ENCODE results near the gene MKNK2. TPM values are rescaled to one million over a fixed set of nuclear protein-coding genes. Genes with fewer than 3 reads are reported as not detected.

Gene MKNK2
- total RNA-seq, 1 donor from 2014 or later: 113 TPM

DNA sequence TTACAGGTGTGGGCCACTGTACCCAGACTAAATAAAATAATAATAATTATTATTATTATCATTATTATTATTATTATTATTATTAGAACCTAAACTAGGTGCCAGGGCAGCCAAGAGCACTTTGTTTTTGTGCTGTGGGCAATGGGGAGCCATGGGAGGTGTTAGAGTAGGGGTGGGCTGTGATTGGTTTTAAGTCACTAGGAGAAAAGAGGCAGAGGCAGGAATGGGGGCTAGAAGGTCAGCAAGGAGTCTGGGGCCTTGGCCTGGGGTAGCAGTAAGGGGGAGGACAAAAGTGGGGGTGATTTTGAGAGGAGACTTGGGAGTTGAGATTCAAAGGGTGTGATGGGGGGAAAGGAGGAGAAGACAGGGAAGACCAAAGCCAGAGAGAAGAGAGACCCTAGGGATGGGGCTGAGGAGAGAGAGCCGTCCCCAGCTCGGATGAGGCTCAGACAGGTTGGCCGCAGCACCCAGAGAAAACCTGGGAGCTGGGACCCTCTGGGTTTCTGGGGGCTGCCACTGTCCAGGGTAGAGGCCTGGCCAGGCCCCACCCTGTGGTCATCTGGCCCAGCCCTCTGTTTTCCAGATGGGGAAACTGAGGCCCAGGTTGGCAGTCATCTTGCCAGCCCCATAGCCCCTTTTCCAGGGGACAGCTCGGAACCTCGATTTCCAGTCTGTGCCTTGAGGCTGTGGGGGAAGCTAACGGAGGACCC, 17.8 kb downstream of the MKNK2 start:
- no peak for DNase-seq (ENCODE audit: extremely low read depth, low read depth, low spot score)

DNA sequence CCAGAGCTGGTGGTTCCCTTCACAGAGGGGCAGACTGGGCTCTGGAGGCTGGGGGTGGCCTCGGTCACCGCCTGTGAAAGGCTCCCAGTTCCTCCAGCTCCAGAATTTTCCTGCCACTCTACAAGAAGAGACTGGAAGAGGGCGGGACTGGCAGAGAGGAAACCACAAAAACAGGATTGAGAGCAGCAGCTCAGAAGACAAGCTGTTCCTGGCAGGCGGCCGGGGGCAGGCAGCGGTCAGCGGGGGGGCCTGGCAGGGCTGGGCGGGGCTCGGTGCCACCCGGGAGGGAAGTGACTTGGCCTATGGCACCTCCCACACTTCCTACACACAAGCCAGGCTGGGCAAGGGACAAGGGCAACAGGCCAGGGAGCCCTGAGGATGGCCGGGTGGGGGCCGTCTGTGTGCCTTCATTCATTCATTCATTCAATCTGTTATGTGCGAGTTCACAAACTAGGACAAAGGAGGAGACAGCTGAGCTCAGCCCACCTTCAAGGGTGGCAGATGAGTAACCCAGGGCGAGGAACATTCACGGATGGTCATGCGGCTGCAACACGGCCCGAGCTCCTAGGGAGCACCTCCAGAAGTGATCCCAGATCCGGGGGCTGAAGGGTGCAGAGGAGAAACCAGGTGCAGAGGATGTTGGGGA, 18.6 kb downstream of the MKNK2 start:
- no peak for DNase-seq (ENCODE audit: extremely low read depth, low read depth, low spot score)

DNA sequence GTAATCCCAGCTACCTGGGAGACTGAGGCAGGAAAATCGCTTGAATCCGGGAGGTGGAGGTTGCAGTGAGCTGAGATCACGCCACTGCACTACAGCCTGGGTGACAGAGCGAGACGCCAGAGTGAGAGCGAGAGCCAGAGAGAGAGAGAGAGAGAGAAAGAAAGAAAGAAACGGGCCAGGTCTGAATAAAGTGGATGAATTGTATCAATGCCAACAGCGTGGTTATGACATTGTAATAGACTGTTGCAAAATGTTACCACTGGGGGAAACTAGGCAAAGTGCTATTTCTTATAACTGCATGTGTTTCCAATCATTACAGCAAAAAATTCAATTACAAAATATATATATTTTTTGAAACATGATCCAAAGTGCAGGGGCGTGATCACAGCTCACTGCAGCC, 23.7 kb downstream of the MKNK2 start:
- DNase-seq (ENCODE audit: extremely low read depth, low read depth, low spot score): no peak

DNA sequence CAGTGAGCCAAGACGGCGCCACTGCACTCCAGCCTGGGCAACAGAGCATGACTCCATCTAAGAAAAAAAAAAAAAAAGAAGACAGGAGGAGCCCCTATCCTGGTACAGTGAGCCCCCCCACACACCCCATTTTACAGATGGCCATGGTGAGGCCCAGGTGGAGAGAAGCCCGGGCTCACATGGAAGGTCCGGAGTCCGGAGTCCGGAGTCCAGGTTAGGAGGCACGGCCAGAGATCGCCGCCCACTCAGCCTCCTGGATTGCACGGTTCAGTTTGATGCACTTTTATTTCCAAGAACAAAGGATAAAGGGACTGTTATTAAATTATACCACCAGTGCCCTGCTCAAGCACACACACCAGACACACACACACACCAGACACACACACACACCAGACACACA, 24.3 kb downstream of the MKNK2 start:
- no peak for DNase-seq (ENCODE audit: extremely low read depth, low read depth, low spot score)

DNA sequence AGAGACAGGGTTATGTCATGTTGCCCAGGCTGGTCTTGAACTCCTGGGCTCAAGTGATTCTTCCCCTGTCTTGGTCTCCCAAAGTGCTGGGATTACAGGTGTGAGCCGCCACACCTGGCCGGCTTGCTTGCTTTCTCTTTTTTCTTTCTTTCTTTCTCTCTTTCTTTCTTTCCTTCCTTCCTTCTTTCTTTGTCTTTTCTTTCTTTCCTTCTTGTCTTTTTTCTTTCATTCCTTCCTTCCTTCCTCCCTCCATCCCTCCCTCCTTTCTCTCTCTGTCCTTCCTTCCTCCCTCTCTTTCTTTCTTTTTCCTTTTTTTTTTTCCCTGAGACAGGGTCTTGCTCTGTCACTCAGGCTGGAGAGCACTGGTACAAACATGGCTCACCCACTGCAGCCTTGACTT, 28.8 kb downstream of the MKNK2 start:
- DNase-seq (ENCODE audit: extremely low read depth, low read depth, low spot score): no peak

DNA sequence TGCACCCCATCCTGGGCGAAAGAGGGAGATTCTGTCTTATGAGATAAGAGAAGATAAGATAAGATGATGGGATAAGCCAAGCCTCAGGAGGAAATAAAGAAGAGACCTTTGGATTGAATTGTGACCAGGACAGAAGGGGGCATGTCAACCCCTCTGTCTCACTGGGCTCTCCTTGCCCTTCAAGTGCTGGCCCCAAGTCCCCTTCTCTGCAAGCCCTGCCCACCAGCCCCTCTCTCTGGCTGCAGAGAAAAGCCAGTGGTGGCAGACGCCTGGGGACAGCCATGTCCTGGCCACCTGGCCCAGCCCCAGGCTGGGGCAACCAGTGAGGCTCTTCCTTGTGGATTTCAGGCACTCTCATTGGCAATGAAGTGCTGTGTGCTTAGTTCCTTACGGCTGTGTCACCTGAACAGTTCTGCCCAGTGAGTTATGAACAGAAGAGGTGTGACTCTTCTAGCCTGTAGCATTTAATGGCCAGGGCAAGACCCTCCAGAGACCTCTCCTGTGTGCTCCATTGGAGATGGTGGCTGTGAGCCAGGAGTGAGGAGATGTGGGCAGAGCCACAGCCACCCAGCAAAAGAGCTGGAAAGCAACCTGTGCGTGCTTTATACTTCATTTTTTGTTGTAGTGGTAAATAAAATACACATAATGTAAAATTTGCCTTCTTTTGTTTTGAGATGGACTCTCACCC, 29.4 kb downstream of the MKNK2 start:
- DNase-seq (ENCODE audit: extremely low read depth, low read depth, low spot score): no peak

DNA sequence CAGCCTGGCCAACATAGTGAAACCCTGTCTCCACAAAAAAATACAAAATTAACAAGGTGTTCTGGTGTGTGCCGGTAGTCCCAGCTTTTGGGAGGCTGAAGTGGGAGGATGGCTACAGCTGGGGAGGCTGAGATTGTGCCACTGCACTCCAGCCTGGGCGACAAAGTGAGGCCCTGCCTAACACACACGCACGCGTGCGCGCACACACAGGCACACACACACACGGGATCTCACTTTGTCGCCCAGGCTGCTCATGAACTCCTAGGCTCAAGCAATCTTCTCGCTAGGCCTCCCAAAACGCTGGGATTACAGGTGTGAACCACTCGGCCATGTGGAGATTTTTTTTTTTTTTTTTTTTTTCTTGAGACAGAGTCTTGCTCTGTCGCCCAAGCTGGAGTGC, 32.3 kb downstream of the MKNK2 start:
- no peak for DNase-seq (ENCODE audit: extremely low read depth, low read depth, low spot score)

DNA sequence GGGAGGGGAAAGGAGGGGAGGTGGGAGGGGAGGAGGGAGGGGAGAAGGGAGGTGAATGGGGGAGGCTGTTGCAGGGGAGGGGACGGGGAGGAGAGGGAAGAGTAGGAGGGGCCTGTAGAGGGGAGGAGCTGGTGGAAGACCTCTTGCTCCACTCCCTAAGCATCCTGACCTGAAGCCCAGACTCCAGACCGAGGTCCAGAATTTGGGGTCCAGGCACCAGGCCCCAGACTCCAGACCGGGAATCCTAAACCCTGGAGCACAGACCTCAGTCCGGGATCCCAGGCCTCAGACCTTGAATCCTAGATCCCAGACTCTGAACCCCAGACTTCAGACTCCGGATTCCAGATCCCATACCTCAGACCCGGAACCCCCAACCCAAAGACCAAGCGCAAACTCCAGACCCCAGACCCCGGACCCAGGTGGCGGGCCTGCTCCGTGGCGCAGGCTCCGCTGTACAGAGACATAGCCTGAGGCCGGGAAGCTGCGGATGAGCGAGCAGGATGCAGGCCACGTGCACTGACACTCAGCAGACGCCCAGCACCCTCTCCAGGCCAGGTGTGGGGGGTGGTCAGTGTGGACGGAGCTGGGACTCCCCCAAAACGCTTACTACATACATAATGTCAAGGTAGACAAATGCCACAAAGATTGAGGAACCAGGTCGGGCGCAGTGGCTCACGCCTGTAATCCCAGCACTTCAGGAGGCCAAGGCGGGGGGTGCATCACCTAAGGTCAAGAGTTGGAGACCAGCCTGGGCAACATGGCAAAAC, 34.8 kb downstream of the MKNK2 start:
- DNase-seq (ENCODE audit: extremely low read depth, low read depth, low spot score): no peak

DNA sequence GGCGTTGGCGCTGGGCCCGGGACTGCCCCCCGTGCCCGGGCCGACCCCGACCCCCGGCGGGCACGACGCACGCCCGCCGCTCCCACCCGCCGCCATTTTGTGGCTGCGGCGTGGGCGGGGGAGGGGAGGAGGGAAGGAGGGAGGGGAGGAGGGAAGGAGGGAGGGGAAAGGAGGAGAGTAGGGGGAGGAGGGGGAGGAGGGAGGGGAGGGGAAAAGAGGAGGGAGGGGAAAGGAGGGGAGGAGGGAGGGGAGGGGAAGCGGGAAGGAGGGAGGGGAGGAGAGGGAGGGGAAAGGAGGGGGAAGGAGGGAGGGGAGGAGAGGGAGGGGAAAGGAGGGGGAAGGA, 35.5 kb downstream of the MKNK2 start, which contains the start of gene BTBD2:
TSS of gene BTBD2 (minus strand) at position 107 of the 343 bp plus-strand sequence. CDS start at position 96, 11 bp downstream.
- DNase-seq (ENCODE audit: extremely low read depth, low read depth, low spot score): no peak

DNA sequence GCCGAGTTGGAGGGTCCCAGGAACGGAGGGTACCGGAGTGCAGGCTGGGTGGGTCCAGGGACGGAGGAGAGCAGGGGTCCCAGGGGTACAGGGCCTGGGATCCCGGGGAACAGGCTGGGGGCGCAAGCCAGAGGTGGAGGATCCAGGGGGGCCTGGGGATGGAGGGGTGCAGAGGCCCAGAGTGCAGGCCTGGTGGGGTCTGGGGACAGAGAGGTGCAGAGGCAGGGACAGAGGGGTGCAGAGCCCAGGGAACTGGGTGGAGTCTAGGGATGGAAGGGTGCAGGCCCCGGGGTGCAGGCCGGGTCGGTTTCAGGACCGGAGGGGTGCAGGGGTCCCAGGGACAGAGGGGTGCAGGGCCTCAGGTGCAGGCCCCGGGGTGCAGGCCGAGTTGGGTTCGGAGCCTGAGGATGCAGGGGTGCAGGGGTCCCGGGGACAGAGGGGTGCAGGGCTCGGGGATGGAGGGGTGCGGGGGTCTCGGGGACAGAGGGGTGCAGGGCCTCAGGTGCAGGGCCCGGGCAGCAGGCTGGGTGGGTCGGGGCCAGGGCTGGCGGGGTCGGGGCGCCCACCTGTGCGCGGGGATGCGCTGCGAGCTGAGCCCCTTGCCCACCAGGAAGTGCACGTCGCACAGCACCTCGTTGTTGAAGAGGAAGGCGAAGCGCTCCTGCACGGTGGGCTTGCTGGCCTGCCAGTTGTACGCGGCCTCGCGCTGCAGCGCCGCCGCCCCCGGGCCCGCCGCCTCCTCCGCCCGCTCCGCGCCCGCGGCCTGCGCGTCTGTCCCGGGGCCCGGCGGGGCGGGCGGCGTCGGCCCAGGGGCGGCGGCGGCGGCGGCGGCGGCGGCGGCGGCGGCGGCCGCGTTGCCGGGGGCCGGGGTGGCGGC, 36.1 kb downstream of the MKNK2 start:
- no peak for DNase-seq (ENCODE audit: extremely low read depth, low read depth, low spot score)

DNA sequence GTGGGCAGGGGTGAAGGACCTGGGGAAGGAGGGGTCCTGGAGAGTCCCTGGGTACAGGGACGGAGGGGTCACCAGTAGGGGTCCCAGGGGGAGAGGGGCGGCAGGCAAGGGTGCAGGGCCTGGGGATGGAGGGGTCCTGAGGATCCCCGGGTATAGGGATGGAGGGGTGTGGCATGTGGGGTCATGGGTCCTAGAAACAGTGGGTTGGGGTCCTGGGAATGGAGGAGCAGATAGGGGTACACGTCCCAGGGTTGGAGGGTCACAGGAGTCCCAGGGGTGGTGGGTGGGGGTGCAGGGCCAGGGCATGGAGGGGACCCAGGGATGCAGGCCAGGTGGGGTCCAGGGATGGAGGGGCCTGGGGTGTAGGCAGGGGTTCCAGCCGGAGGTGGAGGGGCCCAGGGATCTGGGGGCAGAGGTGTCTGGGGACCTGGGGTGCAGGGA, 36.9 kb downstream of the MKNK2 start:
- DNase-seq (ENCODE audit: extremely low read depth, low read depth, low spot score): no peak

DNA sequence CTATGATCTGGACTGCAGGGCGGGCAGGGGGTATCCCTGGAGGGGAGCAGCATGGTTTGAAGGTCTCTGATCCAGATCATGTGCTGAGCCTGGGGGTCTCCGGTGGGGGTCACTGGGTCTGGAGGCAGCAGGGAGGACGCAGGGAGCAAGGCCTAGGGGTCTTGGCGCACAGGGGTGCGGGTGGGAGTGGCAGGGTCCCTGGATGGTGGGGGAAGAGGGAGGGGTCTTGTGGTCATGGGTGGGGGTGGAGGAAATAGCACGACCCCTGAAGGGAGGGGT, 37.4 kb downstream of the MKNK2 start:
- DNase-seq (ENCODE audit: extremely low read depth, low read depth, low spot score): no peak

DNA sequence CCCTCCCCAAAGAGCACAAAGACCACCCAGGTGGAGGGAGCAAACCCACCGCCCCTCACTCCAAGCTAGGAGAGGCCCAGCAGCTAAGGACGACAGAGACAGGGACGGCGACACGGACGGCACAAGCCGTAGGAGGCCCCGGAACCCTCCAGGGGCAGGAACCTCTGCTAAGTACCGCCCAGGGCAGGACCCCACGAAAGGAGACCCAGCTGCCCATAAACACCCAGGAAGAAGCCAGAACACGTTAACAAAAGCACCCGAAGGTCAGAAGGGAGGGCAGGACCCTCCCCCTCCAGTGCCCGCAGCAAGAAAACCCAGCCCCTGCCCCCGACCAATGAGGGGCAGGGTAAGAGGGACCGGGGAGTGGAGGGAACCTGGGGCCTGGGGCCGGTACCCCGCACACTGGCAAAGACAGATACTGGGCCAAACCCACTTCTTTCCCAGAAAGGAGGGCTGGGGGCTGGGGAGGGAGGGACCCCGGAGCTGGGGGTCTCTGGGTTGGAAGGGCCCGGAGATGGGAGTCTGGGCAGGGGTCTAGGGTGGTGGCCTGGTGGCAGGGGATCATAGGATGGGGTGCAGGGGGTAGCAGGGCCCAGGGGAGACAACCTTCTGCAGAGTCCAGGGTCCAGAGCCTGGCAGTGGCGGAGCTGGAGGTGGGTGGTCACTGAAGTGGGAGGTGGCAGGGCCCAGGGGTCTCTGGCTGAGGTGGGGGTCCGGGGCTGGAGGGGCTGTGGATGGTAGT, 37.9 kb downstream of the MKNK2 start:
- DNase-seq (ENCODE audit: extremely low read depth, low read depth, low spot score): no peak

DNA sequence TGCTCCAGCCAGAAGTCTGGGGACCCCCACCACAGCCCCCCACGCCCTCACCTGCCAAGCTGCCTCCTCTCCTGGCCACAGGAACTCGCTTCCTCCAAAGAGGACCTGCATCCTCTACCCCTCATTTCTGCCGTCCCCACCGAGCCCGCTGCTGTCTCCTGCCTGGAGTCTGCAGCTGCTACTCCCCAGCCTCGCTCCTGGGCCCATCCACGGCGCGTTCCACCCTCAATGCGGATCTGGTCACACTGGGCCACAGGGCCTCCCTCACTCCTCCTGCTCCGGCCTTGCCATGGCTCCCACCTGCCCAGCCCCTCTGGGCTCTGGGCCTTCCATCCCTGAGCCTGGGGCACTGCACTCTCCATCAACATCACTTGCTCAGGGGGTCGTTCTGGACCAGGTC, 39.9 kb downstream of the MKNK2 start:
- no peak for DNase-seq (ENCODE audit: extremely low read depth, low read depth, low spot score)

DNA sequence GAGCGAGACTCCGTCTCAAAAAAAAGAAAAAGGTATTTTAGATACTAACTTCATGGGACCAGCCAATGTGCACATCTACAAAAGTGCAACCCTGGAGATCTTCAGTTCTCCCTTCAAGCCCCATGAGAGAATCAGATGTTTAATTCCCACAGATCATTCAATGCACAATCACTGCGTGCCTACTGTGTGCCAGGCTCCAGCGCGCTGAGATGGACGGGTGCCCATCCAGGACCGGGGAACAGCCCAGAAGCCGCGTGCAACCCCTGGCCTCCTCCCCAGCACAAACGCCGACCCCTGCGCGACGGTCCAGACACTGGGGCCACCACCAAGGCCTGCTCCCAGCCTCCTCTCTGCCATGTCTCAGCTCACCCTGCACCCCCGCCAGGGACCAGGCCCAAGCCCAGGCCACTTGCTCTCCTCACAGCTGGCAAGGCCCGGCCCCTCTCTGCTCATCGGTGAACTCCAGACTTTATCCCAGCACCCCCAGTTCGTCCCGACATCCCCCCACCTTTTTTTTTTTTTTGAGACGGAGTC, 40.8 kb downstream of the MKNK2 start:
- no peak for DNase-seq (ENCODE audit: extremely low read depth, low read depth, low spot score)

DNA sequence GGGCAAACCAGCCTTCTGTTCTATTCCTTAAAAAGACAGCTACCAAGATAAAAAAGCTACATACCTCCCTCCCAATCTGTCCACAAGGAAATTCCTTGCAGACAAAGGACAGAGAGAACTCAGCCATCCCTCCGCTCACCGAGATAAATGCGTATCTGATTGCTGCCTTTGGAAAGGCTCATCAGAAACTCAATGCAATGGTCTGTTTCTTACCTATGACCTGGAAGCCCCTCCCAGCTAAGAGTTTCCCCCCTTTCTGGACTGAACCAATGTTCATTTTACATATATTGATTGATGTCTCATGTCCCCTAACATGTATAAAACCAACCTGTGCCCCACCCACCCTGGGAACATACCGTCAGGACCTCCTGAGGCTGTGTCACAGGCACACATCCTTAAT, 47.2 kb downstream of the MKNK2 start:
- no peak for DNase-seq (ENCODE audit: extremely low read depth, low read depth, low spot score)

DNA sequence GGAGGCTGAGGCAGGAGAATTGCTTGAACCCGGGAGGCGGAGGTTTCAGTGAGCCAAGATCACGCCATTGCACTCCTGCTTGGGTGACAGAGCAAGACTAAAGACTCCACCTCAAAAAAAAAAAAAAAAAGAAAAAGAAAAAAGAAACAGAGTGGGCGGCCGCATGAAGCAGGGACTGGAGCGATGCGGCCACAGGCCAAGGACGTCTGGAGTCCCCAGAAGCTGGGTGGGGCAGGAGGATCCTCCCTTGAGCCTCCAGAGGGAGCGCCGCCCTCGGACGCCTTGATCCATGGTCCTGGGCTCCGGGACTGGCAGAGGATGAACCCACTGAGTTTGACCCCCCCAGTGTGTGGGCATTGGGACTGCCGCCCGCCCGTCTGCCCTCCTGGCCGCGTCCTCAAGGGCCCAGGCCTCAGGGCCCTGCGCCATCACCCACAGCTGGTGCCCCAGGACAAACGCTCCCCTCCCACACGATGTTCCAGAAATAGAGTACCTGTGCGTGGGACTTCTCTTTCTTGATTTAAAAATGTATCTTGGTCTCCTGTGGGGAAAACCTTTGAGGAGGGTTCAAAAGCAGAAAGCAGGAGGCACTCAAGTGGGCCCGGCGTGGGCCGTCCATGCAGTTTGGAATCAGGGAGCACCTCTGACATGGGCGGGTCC, 51.1 kb downstream of the MKNK2 start:
- DNase-seq (ENCODE audit: extremely low read depth, low read depth, low spot score): no peak

DNA sequence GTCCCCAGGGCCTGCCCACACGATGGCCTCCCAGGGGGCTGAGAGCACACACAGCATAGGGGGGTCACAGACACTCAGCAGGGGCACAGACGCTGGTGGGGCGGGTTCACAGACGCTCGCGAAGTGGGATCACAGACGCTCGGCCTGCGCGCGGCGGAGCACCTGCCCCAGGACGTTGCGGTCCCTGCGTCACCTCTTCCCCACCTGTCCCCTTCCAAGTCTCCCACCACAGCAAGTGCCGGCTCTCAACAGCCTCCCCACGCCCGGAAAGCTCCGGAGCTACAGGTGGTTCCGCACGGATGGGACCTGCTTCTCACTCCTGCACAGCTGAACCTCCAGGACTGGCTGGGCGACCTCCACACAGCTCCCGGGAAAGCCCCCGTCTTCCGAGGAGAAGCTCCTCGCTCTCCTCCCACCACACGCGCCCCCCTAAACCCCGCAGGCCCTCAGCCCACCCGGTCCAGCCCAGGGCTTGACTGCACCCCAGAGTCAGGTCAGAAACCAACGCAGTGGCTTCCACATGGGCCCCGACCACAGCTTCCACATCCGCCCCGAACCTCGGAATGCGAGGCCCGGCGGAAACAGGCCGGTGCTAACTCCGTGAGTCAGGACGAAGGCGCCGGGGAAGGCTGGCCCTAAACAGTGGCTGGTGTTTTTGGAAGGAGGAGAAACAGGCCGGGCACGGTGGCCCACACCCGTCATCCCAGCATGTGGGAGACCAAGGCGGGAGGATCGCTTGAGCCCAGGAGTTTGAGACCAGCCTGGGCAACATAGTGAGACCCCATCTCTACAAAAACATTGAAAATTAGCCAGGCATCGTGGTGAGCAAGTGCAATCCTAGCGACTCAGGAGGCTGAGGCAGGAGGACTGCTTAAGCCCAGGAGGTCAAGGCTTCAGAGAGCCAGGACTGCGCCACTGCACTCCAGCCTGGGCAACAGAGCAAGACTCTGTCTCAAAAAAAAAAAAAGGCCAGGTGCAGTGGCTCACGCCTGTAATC, 52.0 kb downstream of the MKNK2 start:
- no peak for DNase-seq (ENCODE audit: extremely low read depth, low read depth, low spot score)
